ENCODE results near the gene MACC1.

Gene MACC1

GRCh38 chr7:20197837-20198236 lies 19.3 kb downstream of the MACC1 start:
- TF ChIP-seq CTCF (conservative IDR thresholded peaks at IDR 0.05), result peak; percentile 32
- H3K27ac ChIP-seq, result no peak overlapping the region

- TF ChIP-seq CTCF (conservative IDR thresholded peaks at IDR 0.05), result no peak
- no peak overlapping the region for H3K27ac ChIP-seq
Measured at GRCh38 chr7:20197125-20197748, 19.9 kb downstream of the MACC1 start.

- no peak overlapping the region for H3K27ac ChIP-seq
- no peak for TF ChIP-seq CTCF (conservative IDR thresholded peaks at IDR 0.05)
Measured at GRCh38 chr7:20194343-20194995, 22.7 kb downstream of the MACC1 start.

- TF ChIP-seq CTCF (conservative IDR thresholded peaks at IDR 0.05), result no peak
- H3K27ac ChIP-seq, result no peak overlapping the region
Measured at GRCh38 chr7:20193873-20194272, 23.3 kb downstream of the MACC1 start.

GRCh38 chr7:20193242-20193777 lies 23.9 kb downstream of the MACC1 start:
- no peak for TF ChIP-seq CTCF (conservative IDR thresholded peaks at IDR 0.05)
- no peak overlapping the region for H3K27ac ChIP-seq

GRCh38 chr7:20191391-20191869 lies 25.8 kb downstream of the MACC1 start:
- TF ChIP-seq CTCF (conservative IDR thresholded peaks at IDR 0.05), result no peak
- H3K27ac ChIP-seq, result no peak overlapping the region

GRCh38 chr7:20190560-20191390 lies 26.4 kb downstream of the MACC1 start:
- no peak for TF ChIP-seq CTCF (conservative IDR thresholded peaks at IDR 0.05)
- H3K27ac ChIP-seq, result no peak overlapping the region

Data from VCaP (cell line).